ENCODE results near the gene MOB3B.
"Not testable (repeated sequence)": the region's sequence is repeated elsewhere in the genome, so short reads cannot be mapped to it uniquely, and the experiment has no call there.

Gene MOB3B

DNA sequence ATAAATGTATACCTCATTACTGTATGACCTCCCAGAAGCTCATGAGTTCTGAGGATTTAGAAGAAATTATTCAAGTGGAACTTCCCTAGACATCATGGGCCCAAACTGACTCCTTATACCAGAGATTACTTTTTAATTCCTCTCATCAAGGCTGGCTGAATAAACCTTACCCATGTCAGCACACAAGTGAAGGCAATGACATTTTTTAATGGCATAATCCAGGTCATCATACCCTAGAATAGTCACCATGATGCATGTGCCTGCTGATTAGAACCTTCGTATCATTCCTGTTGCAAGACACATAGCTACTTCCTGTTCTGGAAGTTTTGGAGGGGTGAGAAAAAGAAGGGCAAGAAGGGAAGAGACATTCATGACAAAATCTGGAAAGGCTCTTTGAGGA, 55.3 kb downstream of the MOB3B start:
- DNase-seq (ENCODE audit: low read depth) = no peak

DNA sequence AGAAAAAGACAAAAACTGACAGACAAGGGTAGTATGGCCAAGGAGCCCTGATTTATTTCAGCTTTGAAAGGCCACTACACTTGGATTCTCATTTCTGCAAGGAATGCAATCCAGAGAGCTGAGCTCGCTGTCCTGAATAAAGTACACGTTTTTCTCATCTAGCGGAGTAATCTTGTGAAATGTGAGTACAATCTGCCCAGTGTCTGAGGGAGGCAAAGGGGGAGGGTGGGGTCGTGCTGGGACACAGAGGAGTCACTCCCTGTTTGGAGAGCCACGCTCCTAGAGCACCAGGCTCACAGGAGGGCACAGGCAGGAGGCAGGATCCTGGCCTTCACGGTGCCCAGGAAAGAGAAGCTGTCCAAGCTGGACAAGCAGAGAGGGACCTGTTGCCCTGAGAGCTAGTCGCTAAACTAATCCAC, 56.5 kb downstream of the MOB3B start:
- no peak for DNase-seq (ENCODE audit: low read depth)

DNA sequence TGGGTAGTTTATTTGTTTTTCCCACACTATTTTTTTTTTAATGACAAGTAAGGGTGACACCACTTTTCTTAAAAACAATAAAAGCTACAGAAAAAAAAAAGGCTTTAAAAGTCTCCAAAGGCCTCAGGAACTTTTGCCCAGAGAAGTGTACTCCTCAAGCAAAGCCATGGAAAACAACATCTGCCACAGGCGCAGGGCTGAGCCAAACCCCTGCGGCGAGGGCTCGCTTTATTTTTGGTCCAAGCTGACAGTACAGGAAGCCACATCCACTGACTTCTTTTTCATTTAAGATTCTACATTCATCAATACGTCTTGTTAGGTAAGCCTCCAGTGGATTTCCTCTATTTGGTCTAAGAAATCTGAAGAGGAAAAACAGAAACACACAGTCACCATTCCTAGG, 57.4 kb downstream of the MOB3B start:
- no peak for DNase-seq (ENCODE audit: low read depth)

DNA sequence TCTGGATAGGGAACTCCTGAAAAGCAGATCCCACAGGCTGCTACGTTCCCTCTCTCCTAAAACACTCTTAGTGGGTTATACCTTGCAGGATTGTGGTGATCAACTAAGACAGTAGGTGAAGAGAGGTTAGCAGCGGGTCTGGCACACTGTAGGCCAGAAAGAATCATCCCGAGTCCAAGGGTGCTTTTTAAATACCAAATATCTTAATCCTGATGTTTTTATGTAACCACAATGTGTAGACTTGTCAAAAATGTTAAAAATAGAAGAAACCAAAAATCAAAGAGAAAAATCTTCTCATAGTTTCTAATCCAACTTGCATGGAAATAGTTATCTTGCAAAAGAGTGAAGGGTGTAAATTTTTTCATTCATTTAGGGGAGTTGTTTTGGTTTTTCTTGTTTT, 57.8 kb downstream of the MOB3B start:
- DNase-seq (ENCODE audit: low read depth) = no peak

DNA sequence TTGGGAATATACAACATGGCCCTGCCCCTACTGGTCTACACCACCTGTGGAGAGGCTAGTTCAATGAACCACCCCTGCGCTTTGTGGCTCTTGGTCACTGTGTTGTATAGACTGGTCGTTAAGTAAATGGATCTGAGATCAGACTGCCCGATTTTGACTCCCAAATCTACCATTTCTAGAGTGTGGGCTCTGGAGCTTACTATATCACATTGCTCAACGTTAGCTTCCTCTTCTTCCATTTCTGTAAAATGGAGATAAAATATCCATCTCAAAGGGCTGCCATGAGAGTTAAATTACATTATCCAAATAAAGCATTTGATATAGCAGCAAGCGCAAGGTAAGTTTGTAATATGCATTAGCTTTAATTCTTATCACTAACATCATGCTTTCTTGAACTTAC, 58.2 kb downstream of the MOB3B start:
- DNase-seq (ENCODE audit: low read depth) = no peak

DNA sequence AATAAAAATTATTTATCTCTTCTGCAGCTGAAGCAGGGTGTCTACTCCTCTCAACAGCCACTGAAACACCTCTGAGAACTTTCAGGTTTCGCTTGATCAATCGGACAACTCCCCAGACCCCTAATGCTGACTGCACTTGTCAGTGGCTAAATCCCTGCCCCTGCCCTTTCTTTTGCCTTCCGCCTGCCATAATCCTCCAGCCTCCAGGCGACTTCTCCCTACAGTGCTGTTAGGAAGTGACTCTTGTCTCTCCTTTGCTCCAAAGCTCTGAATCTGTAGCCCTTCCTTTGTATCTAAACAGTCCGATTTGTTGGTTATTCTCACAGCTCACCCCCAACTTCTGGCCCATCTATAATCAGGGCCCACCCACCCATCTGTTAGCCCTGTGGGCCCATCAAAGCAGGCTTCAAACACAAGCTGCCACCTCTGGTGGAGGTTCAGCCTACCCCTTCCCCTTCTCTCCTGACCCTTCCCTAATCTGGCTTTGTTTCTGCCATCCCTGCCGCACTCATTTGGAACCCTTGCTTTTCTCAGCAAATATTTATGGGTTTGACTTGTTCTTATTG, 59.2 kb downstream of the MOB3B start:
- no peak for DNase-seq (ENCODE audit: low read depth)

DNA sequence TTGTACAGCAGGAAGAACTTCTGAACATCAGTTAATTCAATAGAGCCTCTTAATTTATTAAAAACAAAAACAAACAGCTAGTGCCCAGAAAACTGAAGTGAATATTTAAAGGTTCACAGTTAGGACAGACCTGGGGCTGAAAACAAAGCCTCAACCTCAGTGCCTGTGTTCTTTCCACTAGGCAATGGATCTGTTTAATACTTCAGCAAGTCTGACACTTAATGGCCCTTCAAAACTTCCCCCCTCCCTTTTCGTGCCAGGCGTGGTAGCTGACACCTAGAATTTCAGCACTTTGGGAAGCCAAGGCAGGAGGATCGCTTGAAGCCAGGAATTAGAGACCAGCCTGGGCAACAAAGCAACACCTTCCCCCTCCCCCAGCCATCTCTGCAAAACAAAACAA, 60.1 kb downstream of the MOB3B start:
- DNase-seq (ENCODE audit: low read depth) = no peak

DNA sequence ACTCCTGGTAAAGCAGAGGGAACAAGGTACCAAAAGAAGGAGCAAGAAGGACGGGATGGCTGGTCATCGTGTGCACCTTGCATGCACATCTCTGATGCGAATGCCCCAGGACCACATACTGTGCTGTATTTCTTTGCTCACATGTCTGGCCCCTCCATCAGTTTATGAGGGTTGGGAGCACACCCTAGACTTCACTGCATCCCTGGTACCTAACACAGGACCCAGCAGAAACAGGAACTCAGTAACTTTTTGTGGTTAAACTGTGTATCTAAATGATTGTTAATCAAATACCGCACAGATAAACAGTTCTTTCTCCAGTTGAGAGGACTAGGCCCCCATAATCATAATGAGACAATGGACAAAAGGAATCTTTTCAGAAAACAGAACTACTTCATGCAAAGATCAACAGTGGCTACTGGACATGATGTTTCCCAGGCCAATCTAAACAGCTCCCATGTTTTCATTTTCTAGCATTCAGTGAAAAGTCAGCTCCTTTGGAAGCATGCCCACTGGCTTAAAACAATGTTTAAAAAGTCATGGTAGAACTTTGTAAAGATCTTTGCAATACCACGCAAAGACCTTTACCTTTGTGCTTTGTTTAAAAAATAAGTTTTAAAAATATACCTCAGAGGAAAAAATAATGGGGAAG, 61.0 kb downstream of the MOB3B start:
- no peak for DNase-seq (ENCODE audit: low read depth)

DNA sequence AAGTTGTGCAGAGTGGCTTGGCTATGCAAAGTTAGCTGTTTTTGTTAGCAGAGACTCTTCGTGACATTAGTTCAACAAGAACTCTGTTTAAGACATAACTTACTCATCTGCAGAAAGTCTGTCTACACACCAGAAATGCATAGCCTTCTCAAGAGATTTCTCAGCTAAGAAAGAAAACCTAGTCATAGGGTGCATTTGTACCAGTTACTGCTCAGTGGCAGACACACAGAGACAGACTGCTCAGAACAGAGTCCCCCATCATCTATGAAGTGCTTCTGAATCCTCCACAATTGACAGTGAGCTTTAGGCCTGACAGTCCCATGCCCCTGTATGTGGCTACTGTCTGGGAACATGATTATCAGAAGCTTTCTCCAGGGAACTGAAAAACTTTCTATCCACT, 61.6 kb downstream of the MOB3B start:
- DNase-seq (ENCODE audit: low read depth) = no peak

DNA sequence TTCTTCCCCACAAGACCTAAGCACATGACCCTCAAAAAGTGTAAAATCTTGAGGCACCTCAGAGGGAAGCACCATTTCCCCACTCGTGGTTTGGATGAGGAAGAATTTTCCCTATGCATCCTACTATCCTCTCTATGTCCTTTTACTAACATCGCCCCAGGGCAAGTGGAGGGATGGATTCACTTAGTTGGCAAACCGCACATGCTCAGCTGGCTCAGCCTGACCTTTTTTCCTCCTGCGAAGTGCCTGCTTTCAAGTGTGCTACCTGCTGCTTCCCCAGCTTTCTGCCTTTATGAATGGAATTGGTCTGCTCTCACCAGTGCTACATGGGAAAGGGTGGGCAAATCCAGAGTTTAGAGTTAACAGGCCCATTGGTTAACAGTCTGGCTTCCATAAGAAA, 62.1 kb downstream of the MOB3B start:
- peak; percentile 11 for DNase-seq (ENCODE audit: low read depth)

DNA sequence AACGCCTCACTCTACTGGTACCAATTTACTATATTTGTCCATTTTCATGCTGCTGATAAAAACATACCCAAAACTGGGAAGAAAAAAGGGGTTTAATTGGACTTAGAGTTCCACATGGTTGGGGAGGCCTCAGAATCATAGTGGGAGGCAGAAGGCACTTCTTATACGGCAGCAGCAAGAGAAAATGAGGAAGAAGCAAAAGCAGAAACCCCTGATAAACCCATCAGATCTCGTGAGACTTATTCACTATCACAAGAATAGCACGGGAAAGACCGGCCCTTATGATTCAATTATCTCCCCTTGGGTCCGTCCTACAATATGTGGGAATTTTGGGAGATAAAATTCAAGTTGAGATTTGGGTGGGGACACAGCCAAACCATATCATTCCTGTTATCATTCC, 63.1 kb downstream of the MOB3B start:
- DNase-seq (ENCODE audit: low read depth) = not testable (repeated sequence)

DNA sequence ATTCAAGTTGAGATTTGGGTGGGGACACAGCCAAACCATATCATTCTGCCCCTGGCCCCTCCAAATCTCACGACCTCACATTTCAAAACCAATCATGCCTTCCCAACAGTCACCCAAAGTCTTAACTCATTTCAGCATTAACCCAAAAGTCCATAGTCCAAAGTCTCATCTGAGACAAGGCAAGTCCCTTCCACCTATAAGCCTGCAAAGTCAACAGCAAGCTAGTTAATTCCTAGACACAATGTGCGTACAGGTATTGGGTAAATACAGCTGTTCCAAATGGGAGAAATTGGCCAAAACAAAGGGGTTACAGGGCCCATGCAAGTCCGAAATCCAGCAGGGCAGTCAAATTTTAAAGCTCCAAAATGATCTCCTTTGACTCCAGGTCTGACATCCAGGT, 64.7 kb downstream of the MOB3B start:
- not testable (repeated sequence) for DNase-seq (ENCODE audit: low read depth)

DNA sequence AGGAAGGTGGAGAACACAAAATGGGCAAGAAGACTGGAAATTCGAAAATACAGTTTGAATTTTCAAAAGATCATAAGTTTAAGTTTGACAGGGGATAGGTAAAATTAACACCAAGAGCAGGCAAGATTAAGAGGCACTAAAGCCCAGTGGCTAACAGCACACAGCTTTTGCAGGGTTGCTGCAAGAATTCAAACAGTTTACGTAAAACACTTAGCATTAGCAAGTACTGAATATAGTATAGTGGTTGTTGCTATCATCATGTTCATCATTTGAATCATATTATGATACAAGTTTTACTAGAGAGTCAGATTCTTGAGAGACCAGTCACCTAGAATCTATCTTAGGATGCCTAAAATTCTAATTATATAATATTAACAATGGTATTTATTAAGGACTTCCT, 66.8 kb downstream of the MOB3B start:
- DNase-seq (ENCODE audit: low read depth) = no peak

DNA sequence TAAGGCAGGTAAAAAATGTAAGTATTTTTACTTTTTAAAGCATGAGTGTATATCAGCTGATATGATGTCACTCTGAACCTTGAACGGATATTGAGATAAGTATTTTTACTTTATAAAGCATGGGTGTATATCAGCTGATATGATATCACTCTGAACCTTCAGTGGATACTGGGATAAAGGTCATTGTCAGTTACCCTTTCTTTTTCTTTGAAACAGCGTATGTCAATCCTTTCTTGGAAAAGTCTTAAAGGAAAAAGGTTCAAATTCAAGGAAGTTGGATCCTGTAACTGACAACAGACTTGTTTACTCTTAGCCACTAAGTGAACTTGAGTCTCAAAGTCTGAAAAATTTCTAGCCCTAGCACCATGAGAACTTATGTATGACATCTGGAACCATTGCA, 67.2 kb downstream of the MOB3B start:
- DNase-seq (ENCODE audit: low read depth) = no peak

DNA sequence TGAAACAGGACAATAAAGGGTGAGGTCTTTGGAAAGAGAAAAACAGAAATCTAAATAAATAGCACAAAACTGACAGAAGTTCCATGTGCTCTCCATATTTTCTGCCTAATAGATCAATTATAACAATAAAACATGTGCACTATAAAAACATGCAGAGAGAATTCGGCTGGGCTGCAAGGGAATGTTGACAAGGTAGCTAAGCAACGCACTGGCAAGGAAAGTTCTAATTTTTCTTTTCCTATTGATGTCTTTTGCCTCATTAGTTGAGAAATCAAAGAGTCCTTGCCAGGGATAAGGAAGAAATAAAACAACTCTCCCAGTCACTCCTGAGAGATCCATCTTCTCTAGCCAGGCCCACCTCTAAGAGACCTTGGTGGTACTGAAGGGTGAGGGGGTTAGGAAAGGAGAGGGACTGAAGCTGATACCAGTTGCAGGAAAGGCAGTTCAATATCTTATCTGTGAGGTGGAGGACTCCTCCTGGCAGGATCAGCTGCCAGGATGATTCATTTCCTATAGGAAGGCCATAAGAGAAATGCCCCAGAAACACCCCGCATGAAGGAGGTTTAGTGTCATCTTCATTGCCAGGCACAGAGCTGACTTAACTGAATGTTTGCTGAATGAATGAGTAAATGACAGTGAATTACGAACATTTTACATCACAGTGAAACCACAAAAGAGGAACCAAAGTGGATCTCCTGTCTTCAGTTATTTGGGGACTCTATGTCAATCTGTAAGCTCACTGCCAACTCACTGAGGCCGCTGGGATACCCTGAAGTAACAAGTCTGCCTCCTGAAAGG, 69.2 kb downstream of the MOB3B start:
- peak; percentile 8 for DNase-seq (ENCODE audit: low read depth)

DNA sequence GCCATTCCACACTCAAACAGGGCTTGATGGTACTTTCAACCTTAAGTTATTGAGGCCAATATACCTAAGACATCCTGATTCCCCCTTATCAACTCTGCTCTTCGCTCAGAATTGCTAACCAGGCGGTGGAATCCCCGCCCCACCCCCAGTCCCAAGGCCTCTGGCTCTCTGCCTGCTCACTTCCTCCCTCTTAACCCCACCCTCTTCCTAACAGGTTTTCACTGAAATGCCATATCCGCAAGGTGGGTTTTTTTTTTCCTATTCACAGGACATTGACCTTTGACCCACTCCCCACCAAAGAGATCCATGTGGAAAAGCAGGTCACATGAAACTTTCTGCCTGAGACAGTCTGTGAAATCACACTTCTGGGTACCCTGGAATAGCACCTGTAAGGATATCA, 72.2 kb downstream of the MOB3B start:
- DNase-seq (ENCODE audit: low read depth) = no peak

DNA sequence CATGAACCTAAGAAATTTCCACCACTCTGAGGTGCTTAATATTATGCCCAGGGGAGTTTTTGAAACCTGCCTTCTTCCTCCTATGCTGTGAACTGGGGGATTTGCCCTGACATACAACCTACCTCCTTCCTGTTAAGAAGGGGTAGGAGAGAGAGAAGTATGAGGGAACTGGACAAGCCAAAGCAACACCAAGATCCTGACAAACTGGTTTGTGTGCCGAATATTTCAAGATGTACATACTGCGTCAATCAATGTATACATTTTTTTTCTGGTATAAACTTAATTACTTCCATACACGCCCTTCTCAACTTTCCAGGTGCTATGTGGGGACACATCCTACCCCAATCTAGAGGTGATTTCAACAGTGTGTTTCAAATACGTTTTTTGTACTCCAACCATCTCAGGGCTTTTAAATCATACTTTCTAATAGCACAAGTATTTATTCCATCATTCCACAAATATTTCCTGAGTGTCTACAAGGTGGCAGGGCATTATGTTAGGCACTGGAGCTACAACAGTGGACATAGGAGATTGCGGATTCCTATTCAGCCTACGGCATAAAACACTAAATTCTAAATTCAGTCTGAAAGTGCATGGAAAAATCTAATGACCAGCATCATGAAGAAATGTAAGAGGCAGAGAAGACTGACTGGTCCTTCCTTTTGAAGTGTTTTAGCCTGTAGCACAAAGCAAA, 75.6 kb downstream of the MOB3B start:
- no peak for DNase-seq (ENCODE audit: low read depth)

DNA sequence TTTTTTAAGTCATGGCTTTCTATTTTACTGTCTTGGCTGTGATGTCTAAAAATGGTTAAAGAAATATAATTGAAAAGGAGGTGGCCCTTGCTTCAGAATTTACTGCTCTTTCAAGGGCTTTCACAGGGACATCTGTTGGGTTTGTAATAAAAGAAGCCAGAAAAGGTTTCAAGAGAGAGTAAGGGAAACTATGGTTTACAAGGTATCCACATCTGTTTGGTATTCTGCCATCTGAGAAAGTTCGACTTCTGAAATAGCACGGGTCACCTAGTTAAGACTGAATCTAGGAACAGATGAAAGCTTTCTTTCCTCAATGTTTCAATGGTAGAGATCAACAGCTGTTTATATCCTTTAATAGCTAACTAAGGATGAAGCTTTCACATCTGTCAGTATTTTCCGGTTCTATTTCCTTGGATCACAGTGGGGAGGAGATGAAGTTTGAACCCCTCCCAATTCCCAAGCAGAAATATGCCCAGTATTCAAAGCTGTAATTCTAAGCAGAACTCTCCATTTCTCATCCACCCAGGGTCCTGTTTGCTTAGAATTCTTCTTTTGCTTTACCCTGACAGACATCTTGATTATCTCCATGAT, 78.3 kb downstream of the MOB3B start:
- no peak for DNase-seq (ENCODE audit: low read depth)

DNA sequence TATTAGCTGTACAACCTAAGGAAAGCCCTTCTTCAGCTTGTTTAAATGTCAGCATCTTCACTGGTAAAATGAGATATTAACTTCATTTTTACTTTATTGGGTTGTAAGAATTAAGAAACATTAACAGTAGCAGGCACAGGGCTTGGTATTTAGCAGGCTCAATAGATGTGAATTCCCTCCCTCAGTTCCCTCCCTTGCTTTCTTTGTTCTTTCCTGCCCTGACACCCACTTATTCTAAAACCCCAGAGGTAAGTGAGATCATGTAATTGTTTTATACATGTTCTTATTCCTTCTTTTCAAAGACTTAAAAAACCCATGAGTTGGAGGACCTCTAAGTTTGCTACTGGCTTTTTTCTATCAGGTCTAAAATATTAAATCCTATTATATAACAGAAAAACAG, 78.9 kb downstream of the MOB3B start:
- no peak for DNase-seq (ENCODE audit: low read depth)

DNA sequence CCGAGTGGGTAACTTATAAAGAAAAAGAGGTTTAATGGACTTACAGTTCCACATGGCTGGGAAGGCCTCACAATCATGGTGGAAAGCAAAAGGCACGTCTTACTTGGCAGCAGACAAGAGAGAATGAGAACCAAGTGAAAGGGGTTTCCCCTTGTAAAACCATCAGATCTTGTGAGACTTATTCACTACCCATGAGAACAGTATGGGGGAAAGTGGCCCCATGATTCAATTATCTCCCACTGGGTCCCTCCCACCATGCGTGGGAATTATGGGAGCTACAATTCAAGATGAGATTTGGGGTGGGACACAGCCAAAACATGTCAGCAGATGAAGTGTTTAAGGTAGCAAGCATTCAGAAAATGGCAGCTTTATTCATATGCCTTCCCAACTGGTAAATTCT, 81.3 kb downstream of the MOB3B start:
- DNase-seq (ENCODE audit: low read depth) = not testable (repeated sequence)

DNA sequence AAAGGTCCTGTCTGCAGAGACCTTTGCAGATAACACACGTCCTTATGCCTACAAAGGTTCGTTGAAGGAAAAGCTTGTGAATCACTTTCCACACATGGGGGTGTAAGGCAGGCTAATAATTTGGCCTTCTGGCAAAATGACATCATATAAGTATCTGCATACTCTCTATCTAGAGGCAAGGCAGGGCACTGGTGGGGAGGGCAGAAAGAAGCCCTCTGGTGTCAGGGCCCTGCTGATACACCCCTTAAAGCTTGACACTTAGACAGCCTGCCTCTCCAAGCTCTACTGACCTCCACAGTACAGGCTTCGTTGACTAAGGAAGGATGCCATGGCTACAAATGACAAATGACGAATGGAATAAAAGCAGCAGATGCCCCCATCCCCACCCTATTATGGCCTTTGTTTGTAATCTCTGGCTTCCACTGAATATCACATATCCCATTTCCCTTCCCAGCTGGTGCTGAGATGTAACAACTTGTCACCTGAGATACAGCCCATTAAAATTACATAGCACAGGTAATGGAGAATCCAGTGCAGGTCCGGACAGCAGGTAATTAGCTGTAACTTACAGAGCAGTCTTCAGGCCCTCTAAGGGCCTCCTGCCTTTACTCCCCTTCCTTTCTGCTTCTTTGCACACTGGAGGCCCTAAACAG, 82.5 kb downstream of the MOB3B start:
- DNase-seq (ENCODE audit: low read depth) = no peak

DNA sequence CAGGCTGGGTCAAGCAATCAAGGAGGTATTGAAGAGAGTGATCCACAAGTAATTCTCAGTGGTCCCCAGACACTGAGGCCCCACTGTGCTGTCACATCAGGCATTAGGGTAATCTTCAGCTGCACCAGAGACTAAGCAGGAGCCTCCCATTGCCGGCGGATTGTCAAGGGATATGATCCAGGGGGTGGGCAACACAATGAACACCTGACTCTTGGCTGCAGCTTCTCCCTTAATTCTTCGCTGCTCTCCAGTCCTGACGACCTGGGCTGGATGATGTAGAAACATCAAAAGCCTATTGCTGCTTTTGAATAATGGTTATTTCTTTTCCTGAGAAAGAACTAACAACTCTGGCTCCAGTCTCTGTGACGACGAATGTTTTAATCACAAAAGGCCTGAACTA, 83.9 kb downstream of the MOB3B start:
- no peak for DNase-seq (ENCODE audit: low read depth)
